Esophagus squamous epithelium (tissue), 4 donors: ENCODE measurements around the gene ARGLU1.

Experiments used
- POLR2A ChIP-seq, 4 donors: fragments of 450-650 bp; IDR thresholded peaks; one replicate each; pipeline ENCODE4 v1.6.1; 2017; ENCODE audit warnings: antibody characterized with exemption in 4 of 4, mild to moderate bottlenecking in 4 of 4, moderate library complexity in 3 of 4
- TF ChIP-seq, protein P1 (sequence below), 6 experiments: fragments of 450-650 bp in 4 of 6; fragments of 200-600 bp in 2 of 6; sonication (generic) in 2 of 6; IDR thresholded peaks; one replicate each; pipeline ENCODE4 v1.5.1; 2016 to 2019; ENCODE audit warnings: antibody characterized with exemption in 6 of 6, mild to moderate bottlenecking in 4 of 6, moderate library complexity in 4 of 6

DNA sequence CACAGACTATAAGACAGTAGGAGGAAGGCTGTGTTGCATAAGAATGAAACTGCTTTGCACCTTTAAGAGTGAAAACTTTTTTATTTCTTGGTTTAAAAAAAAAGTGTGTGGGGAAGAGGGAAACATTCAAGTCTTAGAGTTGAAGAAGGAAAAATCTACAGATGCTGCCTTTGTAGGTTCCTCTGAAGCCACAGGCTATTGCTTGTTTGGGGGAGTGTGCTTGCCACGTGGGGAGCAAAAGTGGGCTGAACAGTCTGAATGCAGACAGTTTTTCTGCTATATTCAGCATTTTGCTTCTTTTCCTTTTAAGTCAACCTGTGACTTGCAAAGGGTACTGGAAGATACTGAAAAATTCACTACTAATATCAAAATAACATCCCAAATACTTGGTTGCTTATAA lies 69.4 kb downstream of the ARGLU1 start:
- TF ChIP-seq, protein P1, sequence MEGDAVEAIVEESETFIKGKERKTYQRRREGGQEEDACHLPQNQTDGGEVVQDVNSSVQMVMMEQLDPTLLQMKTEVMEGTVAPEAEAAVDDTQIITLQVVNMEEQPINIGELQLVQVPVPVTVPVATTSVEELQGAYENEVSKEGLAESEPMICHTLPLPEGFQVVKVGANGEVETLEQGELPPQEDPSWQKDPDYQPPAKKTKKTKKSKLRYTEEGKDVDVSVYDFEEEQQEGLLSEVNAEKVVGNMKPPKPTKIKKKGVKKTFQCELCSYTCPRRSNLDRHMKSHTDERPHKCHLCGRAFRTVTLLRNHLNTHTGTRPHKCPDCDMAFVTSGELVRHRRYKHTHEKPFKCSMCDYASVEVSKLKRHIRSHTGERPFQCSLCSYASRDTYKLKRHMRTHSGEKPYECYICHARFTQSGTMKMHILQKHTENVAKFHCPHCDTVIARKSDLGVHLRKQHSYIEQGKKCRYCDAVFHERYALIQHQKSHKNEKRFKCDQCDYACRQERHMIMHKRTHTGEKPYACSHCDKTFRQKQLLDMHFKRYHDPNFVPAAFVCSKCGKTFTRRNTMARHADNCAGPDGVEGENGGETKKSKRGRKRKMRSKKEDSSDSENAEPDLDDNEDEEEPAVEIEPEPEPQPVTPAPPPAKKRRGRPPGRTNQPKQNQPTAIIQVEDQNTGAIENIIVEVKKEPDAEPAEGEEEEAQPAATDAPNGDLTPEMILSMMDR (IDR thresholded peaks at IDR 0.05), result no peak
- TF ChIP-seq POLR2A (IDR thresholded peaks at IDR 0.05), result no peak
